ENCODE data around the gene CAPN7.

The CAPN7 gene

DNA sequence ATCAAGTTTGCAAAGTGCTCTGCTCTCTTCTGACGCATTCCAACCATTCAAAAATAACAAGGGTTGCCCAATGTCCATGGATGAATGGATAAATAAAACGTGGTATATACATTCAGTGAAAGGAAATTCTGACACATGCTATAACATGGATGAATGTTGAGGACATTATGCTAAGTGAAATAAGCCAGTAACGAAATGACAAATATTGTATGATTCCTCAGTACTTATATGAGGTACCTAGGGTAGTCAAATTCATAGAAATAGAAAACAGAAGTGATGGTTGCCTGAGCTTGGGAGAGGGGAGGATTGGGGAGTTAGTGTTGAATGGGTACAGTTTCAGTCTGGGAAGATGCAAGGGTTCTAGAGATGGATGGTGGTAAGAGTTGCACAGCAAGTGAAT lies 92.5 kb downstream of the CAPN7 start:
- no peak for DNase-seq (ENCODE audit: low spot score)

DNA sequence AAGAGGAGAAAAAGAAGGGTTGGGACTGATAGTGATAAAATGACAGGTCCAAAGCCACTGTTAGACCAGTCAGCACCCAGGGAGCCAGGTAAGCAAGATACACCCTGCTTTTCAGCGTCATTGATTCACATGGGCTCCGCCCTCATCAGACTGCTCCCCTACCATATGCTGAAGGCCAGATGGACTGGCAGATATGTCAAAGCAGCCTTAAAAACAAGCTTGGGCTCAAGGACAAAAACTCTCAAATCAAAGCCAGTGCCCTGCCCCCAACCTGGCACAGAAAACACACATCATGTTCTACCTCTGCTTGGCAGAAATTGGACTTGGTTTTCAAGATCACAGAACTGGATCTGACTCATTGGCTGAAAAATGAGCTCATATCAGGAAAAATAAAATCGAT lies 93.0 kb downstream of the CAPN7 start:
- no peak for DNase-seq (ENCODE audit: low spot score)

DNA sequence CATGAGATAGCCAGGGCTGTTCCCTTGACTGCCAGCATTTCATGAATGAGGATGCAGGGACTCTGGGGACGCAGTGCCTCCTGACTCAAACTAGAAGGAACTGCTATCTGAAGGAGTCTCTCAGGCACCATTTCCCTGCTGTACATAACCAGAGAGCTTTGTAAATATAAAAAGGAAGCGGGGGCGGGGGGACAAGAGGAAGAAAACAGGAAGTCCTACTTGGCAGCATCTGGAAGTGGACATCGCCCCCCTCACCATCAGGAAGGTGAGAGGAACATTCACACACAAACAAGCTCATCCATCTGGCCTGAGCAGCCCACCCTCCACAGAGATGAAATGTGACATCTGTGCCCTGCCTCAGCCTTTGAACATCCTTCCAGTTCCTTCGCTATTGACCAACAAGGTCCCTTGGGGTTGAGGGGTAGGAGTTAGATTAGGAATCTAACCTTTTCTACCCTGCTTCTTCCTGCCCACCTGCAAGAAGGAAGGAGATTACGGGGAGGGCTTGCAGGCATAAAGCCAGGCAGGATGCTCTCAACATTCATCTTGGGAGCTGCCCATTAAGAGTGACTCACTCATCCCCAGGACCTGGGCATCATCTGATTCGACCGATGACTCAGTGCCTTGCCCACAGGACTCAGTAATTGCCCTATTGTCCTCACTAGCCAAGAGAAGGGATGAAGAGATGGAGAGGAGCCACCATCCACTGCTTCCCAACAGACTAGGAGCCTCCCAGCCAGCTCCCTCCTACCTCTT lies 94.5 kb downstream of the CAPN7 start:
- no peak for DNase-seq (ENCODE audit: low spot score)

DNA sequence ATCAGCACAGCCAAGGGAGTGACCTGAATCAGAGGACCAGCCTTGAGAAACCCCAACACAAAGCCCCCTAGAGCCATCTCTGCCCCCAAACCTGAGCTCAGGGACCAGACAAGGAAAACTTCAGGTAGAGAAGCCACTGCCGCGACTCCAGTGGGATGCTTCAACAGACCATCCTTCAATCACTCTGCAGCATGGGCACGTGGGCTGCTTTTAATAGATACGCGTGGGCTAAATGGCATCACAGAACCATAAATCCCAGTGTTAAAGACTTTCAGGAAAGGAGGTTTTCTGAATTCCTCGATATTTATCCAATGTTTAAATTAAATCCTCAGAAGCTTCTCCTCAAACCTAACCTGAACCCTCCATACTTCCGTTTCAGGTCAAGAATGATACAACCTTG lies 95.7 kb downstream of the CAPN7 start:
- DNase-seq (ENCODE audit: low spot score): no peak

Data from germinal center (tissue), 1 donor.